ENCODE results near the gene CHRM5.
"Not testable (repeated sequence)": the region's sequence is repeated elsewhere in the genome, so short reads cannot be mapped to it uniquely, and the experiment has no call there.

The CHRM5 gene

DNA sequence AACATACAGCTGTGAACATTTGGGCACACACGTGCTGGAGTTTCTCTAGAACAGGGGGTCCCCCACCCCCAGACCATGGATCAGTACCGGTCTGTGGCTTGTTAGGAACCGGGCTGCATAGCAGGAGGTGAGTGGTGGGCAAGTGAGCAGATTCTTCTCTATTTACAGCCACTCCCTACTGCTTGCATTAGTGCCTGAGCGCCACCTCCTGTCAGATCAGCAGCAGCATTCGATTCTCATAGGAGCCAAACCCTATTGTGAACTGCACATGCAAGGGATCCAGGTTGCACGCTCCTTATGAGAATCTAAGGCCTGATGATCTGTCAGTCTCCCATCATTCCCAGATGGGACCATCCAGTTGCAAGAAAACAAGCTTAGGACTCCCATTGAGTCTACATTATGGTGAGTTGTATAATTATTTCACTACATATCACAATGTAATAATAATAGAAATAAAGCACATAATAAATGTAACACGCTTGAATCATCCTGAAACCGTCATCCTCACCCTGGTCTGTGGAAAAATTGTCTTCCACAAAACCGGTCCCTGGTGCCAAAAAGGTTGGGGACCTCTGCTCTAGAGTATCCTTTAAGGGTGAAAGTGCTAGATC lies 25.8 kb downstream of the CHRM5 start:
- peak; percentile 3 for DNase-seq

DNA sequence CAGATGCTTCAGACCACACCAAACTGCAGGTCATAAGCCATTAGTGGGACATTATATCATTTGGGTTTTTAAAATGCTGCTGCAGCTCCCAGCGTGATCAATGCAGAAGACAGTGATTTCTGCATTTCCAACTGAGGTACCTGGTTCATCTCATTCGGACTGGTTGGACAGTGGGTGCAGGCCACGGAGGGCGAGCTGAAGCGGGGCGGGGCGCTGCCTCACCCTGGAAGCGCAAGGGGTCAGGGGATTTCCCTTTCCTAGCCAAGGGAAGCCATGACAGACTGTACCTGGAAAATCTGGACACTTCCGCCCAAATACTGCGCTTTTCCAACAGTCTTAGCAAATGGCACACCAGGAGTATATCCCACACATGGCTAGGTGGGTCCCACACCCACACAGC lies 27.4 kb downstream of the CHRM5 start:
- not testable (repeated sequence) for DNase-seq

DNA sequence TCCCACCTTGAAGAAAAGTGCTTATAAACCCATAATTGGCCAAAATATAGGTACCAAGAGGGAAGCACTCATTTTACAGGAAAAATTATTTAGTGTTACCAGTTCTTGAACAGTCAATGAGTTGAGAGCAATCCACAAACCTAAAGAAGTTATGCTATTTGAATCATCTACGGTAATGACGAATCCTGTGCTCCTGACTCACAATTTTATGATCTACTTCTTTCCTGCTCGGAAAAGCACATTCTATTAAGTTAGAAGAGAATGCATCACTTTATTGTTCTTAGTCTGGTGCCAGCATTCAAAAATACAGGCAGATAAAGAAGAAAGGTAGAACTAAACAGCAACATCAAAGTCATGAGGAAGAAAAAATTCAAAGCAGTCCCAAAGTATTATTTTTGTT lies 33.2 kb downstream of the CHRM5 start:
- DNase-seq = no peak

- DNase-seq = no peak
Observed at GRCh38 chr15:34006381-34006780, 38.1 kb downstream of the CHRM5 start.

GRCh38 chr15:34009656-34010055 lies 41.4 kb downstream of the CHRM5 start:
- no peak for DNase-seq

GRCh38 chr15:34010921-34011320 lies 42.6 kb downstream of the CHRM5 start:
- no peak for DNase-seq

- no peak for DNase-seq
Observed at GRCh38 chr15:34011481-34011880, 43.2 kb downstream of the CHRM5 start.

DNA sequence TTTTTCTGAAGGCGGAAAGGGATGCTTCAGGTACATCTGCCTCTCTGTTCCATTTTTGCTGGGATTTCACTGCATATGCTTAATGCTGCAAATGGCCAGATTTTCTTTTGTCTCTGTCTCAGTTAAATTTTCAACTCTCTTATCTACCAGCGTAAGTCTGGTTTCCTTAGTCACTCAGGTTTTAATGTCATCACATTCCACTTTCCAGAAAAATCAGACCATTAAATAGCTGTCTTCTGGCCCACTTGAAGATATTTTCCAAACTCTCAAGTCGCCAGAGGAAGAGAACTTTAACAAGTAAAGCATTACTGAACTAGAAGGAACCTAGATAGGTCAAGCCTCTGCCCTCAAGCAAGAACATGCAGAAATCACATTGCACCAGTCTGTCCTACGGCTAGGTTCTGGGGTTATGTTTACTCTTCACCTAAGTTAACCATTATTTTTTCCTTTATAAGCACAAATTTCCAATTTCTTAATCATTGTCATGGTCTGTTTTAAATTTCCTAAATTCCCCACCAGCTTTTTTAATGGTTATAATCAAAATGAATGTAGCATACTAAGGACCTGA lies 44.2 kb downstream of the CHRM5 start:
- no peak for DNase-seq

DNA sequence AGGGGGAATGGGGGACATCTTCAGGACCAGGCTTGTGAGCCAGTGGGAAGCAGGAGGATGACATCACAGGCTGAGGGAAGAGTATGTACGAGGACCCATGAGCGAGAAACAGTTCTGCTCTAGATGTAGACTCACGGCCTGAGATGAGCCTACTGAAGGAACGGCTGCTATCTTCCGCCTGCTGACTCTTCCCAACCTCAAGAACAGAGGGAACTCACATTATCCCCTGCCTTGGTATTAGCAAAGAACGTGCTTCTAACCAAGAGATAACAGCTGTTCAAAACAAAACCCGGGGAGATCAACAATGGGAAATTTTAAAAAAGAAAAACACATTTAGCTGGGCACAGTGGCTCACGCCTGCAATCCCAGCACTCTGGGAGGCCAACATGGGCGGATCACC lies 45.4 kb downstream of the CHRM5 start:
- DNase-seq = no peak

DNA sequence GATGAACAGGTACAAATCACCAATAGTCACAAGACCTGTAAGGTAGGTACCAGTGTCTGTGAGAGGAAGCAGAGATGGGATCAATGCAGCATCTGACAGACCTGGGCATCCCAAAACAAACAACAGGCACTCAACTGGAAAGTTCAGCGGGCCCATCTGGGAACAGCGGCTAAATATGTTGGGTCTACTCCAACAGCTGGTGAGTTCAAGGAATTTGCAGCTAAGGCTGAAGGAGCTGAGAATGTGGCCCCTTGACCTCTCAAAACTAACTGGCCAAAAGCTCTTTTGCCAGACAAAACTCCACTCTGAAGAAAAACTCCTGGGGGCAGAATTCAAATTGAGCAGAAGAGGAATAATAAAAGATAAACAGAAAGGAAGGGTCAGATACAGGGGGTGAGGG lies 46.3 kb downstream of the CHRM5 start:
- DNase-seq = no peak

GRCh38 chr15:34018021-34018645 lies 49.8 kb downstream of the CHRM5 start:
- no peak for DNase-seq

GRCh38 chr15:34018738-34019137 lies 50.4 kb downstream of the CHRM5 start:
- not testable (repeated sequence) for DNase-seq

- DNase-seq = no peak
Observed at GRCh38 chr15:34019369-34019990, 51.2 kb downstream of the CHRM5 start.

DNA sequence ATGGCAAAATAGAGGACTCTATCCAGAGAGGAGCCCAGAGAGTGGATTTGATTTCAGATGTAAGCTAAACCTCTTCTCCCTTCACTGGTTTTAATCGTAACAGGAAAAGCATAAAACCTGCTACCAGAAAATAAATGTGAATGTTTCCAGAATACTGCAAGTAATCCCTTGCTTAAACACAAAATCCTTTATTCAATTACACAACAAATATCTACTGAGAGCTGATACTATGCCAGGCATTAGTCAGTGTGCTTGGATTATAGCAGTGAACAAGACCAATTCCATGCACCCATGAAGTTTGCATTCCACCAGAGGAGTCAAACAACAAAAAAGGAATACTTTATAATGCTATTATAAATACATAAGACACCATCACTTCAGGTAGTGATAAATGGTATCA lies 55.6 kb downstream of the CHRM5 start:
- DNase-seq = no peak

- DNase-seq = no peak
Observed at GRCh38 chr15:34025252-34025651, 57.0 kb downstream of the CHRM5 start.

- no peak for DNase-seq
Observed at GRCh38 chr15:34027606-34028005, 59.3 kb downstream of the CHRM5 start.

DNA sequence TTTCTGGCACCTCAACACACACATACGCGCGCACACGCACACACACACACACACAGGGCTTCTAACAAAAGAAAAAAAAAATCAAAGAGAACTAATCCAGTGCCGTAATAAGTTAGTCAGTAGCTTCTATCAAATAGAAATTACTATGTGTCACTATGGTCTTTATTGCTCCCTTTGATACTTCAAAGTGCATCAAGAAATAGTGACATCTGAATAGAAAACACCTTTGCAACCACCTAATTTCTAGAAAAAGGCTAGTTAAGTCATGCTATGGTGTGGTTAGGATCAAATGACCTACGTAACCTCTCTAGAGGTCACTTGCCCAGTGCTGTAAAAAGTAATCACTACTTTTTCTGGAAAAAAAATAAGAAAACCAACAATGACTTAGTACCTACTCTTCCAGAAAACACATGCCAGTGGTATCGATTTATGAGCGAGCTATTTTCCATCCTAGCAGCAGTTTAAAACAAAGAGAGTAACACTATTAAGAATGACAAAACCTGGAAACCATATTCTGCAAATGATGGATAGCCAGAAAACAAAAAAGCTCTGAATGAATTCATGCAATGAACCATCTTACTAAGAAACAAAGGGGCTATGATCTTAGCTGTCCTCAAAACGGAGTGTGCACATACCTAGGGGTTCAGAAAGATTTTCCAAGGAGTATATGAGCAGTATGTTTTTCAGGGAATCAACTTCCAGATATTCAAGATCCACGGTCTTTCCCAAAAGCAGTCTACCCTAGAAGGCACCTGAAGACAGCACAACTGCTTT lies 63.9 kb downstream of the CHRM5 start:
- DNase-seq = no peak

GRCh38 chr15:34038023-34038870 lies 70.0 kb downstream of the CHRM5 start:
- DNase-seq = peak; percentile 35

GRCh38 chr15:34038871-34039789 lies 70.8 kb downstream of the CHRM5 start, which contains the start of gene AVEN:
Gene AVEN (minus strand): TSS chr15:34039204. CDS start chr15:34039046, 158 bp downstream.
- peak; percentile 17 for DNase-seq

DNA sequence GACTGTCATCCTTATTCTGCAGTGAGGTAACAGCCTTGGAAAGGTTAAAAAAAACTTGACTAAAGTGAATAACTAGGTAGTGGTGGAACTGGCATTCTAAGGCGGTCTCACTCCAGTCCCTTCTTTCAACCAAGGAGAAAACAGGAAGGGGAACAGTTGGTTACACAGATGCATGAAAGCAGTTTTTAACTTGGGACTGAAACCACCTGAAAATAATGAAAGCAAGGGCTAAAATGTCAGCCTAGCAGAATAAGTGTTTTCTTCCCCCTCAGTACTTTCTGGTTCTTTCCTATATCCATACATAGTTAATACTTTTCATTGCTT lies 71.5 kb downstream of the CHRM5 start:
- no peak for DNase-seq

GRCh38 chr15:34043391-34043790 lies 75.1 kb downstream of the CHRM5 start:
- DNase-seq = no peak

All from NCI-H510A treated with DMSO at 0.1 percent for 48 hours (cell line).